HG02763 (cell line): ENCODE data around the gene MOB1A.

Source experiments
- ATAC-seq: cut with Tn5 transposase; IDR thresholded peaks from one replicate; pipeline ENCODE4 v1.9.1; 2021; ENCODE audit warnings: mild to moderate bottlenecking, moderate library complexity; ENCODE audit not compliant: unreplicated experiment

MOB1A gene

DNA sequence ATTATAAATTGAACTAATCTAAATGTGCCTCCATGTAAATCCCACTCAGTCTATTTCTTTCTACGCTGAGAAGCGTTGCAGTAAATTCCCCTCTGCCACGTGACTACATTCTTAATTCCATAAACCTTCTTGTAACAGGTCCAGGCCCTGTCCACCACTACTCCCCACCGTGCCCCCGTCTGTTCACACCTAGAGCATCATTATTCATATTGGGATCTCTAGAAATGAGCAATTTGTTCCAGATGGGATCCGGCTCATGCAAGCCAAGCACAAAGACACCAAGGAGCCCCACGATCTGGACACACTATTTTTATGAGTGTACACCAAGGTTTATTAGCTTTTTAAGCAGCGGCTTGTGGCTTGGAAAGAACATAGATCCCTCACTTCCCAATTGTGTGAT lies 69.1 kb downstream of the MOB1A start:
- ATAC-seq = no peak

DNA sequence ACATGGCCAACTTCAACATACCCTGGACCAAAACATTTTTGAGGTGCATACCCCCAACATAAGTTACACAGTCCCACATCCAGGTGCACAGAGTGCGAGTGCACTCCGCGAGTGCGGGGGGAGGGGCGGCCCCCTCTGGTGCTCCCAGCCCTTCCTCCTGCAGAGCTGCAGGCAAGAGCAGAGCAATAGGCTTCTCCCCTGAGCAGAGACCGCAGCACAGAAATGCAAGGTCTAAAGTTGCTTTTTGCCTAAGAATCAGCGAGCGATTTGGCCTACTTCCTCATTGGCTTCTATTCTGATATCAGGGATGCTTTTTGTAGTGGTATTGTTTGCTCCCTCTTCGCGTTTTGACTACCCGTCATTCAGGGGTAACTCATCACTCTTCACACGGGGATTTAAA lies 71.6 kb downstream of the MOB1A start:
- ATAC-seq = no peak

DNA sequence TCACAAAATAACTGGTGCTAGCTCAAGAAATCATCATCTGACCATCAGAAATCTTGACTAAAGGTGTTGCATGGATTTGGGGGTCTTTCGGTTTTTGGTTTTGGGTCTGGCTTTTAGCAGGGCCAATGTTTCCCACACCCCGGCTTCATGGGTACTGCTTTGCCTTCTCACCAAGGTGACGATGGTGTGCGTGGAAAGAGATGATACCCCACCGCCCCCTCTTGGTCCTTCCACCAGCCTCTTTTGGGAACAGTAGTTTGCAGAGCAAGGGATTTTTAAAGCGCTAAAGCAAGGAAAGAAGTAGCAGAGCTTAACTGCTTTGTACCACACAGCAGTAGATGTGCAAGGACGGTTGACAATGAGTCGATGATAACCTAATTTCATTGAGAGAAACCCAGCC lies 73.3 kb downstream of the MOB1A start:
- no peak for ATAC-seq

DNA sequence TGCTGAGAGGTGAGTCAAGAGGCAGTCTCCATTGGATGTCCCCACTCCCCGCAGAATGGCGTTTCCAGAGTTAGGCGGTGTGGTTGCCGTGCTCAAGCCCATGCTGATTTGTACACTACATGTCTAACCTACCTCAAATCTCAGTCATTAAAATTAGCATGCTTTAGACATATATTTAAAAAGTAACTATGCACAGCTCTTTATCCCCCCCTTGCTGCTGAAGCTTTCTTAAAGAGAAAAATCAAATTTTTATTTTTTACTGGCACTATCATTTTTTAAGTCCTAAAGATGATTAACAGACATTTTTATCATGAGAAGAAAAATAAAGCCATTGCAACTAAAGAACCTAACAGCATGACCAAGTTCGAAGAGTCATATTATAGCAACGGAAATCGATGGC lies 73.8 kb downstream of the MOB1A start:
- no peak for ATAC-seq

DNA sequence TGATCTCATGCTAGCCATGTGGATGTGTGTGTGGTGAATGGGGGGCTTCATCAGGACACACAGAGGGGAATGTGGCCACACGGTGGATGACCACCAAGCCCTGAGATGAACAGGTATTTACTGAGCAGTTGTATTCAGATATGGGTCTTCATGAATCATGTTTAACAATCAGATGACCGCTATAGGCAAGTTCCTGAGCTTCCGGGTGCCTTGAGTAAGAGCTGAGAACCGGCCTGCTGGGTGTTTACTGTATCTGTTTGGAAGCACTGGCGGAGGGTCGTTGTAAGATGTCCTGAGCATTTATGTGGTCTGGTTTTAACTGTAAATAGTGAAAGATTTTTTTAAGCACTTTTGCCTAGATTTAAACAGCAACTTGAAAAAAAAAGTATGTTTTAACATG lies 74.9 kb downstream of the MOB1A start:
- no peak for ATAC-seq
